RPMI7951 (cell line): ENCODE data around the gene GTF2A2. TPM values are rescaled to one million over a fixed set of nuclear protein-coding genes. Genes with fewer than 3 reads are reported as not detected.
"Not testable (repeated sequence)": the region's sequence is repeated elsewhere in the genome, so short reads cannot be mapped to it uniquely, and the experiment has no call there.

Experiments used
- DNase-seq: peaks from one replicate; pipeline ENCODE4 v3.0.0-alpha.2; 2012; ENCODE audit warnings: low read depth
- total RNA-seq: library from RNA; depleted of rRNA; stranded (reverse); fragments of >200 nt; shearing (Covaris generic); gene quantifications from 2 replicates; pipeline ENCODE4 v1.2.3, GENCODE V29; 2014

The GTF2A2 gene
- total RNA-seq, 1 experiment from 2014 or later, result 121 TPM

- no peak for DNase-seq
Measured at GRCh38 chr15:59674361-59674877, 17.1 kb upstream of the GTF2A2 start.

GRCh38 chr15:59668556-59668955 lies 11.2 kb upstream of the GTF2A2 start:
- no peak for DNase-seq

GRCh38 chr15:59662260-59662659 lies 4.9 kb upstream of the GTF2A2 start:
- DNase-seq, result no peak

GRCh38 chr15:59659366-59659765 lies 2.1 kb upstream of the GTF2A2 start:
- DNase-seq, result no peak

GRCh38 chr15:59657635-59658125 lies 365 bp upstream of the GTF2A2 start:
- no peak for DNase-seq

- DNase-seq, result no peak
Measured at GRCh38 chr15:59654046-59654445, 3.3 kb downstream of the GTF2A2 start.

- DNase-seq, result no peak
Measured at GRCh38 chr15:59649603-59650002, 7.7 kb downstream of the GTF2A2 start.

GRCh38 chr15:59647085-59647484 lies 10.2 kb downstream of the GTF2A2 start:
- no peak for DNase-seq

GRCh38 chr15:59646277-59646676 lies 11.0 kb downstream of the GTF2A2 start:
- no peak for DNase-seq

GRCh38 chr15:59645812-59646211 lies 11.5 kb downstream of the GTF2A2 start:
- not testable (repeated sequence) for DNase-seq

- DNase-seq, result no peak
Measured at GRCh38 chr15:59644756-59645155, 12.6 kb downstream of the GTF2A2 start.

- DNase-seq, result no peak
Measured at GRCh38 chr15:59642351-59642750, 15.0 kb downstream of the GTF2A2 start.

GRCh38 chr15:59637507-59637906 lies 19.8 kb downstream of the GTF2A2 start:
- DNase-seq, result not testable (repeated sequence)

GRCh38 chr15:59636184-59636583 lies 21.1 kb downstream of the GTF2A2 start:
- DNase-seq, result no peak

- DNase-seq, result peak; percentile 27
Measured at GRCh38 chr15:59632714-59633113, 24.6 kb downstream of the GTF2A2 start.

GRCh38 chr15:59622289-59622688 lies 35.0 kb downstream of the GTF2A2 start:
- peak; percentile 63 for DNase-seq

- no peak for DNase-seq
Measured at GRCh38 chr15:59618406-59618805, 38.9 kb downstream of the GTF2A2 start.

- no peak for DNase-seq
Measured at GRCh38 chr15:59616379-59616778, 40.9 kb downstream of the GTF2A2 start.

- no peak for DNase-seq
Measured at GRCh38 chr15:59615661-59616060, 41.7 kb downstream of the GTF2A2 start.

- no peak for DNase-seq
Measured at GRCh38 chr15:59614153-59614552, 43.2 kb downstream of the GTF2A2 start.

GRCh38 chr15:59611276-59612260 lies 45.7 kb downstream of the GTF2A2 start, which contains the start of gene GCNT3:
Gene GCNT3 (plus strand): TSS chr15:59611783. CDS start chr15:59618239, 6,456 bp downstream.
- DNase-seq, result no peak

- DNase-seq, result no peak
Measured at GRCh38 chr15:59609730-59610712, 47.3 kb downstream of the GTF2A2 start.
